Stimulated activated naive CD8-positive, alpha-beta T cell treated with anti-CD3 and anti-CD28 coated beads, Interleukin-15, Interleukin-2, amounts not matched to agents 100 ng/mL and 50 ng/mL, for 24 hours (primary cell): ENCODE data around the gene SLC4A1.
A peak's percentile ranks its signal among the peaks of the same experiment; 100 is the strongest.

Experiments used
- H3K27ac Mint-ChIP-seq: one replicate; pipeline ENCODE4 v1.8.0; 2021; ENCODE audit warnings: mild to moderate bottlenecking, mixed read lengths
- H3K27me3 Mint-ChIP-seq: one replicate; pipeline ENCODE4 v1.8.0; 2021; ENCODE audit warnings: mixed read lengths
- H3K36me3 Mint-ChIP-seq: one replicate; pipeline ENCODE4 v1.8.0; 2021; ENCODE audit warnings: low read depth, mixed read lengths
- H3K4me1 Mint-ChIP-seq: one replicate; pipeline ENCODE4 v1.8.0; 2021; ENCODE audit warnings: low read depth, mixed read lengths
- H3K4me3 Mint-ChIP-seq: one replicate; pipeline ENCODE4 v1.8.0; 2021; ENCODE audit warnings: mild to moderate bottlenecking, mixed read lengths
- H3K9me3 Mint-ChIP-seq: one replicate; pipeline ENCODE4 v1.8.0; 2021; ENCODE audit warnings: mixed read lengths

Gene SLC4A1

DNA sequence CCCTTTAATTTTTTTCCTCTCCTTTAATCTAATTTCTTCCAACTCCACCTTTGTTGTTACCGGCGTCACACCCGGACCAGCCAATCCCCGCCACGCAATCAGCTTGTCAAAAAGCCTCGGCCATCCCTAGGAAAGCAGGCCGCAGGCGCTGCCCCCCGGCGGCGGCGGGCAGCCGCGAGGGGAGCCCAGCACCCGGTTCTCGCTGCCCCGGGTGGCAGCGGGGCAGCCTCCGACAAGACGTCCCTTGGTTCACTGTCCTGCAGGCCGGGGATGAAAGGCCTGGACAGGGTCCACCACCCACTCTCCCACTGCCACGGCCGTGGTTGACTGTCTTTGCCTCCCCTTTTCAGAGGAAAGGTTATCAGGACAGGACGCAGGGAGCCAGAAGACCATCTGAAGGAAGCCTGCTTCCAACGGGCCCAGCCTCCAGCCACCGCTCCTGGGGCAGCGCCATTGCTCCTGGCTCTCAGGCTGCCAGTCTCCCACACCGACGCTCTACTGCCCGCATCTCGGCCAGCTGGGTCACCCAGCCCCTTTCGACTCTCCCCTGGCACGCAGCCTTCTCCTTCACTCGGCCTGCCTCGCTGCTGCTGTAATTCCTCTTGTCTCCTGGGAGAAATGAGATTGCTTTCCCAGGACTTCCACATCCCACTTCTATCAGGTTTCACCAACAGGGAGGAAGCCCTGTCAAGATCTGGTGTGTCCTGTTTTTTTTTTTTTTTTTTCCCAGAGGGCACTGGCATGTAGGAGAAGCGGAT, 45.6 kb downstream of the SLC4A1 start:
- peak overlapping the region; percentile 91 for H3K4me3 Mint-ChIP-seq
- peaks cover 15% of the 10 kb centered on the region for H3K4me1 Mint-ChIP-seq
- peaks cover 6% of the 10 kb centered on the region for H3K36me3 Mint-ChIP-seq
- no peaks in the 10 kb centered on the region for H3K27me3 Mint-ChIP-seq
- no peaks in the 10 kb centered on the region for H3K9me3 Mint-ChIP-seq
- peak overlapping the region; percentile 84 for H3K27ac Mint-ChIP-seq

DNA sequence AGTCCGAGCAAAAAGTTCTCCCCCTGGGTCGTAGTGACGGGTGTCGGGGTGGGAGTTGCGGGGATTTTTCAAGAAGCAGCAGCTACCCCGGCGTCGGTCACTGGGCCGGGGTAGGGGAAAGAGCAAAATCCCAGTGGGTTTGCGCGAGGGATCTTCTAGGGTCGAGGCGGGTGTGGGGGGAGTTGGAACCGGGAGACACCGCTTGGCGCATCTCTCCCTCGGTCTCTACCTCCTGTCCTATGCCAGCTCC, 46.1 kb downstream of the SLC4A1 start:
- Mint-ChIP-seq H3K4me3 (peak overlapping the region; percentile 91), H3K4me1 (peaks cover 19% of the 10 kb centered on the region), H3K9me3 (no peaks in the 10 kb centered on the region), H3K36me3 (peaks cover 10% of the 10 kb centered on the region), H3K27me3 (no peaks in the 10 kb centered on the region), H3K27ac (peak overlapping the region; percentile 84)

DNA sequence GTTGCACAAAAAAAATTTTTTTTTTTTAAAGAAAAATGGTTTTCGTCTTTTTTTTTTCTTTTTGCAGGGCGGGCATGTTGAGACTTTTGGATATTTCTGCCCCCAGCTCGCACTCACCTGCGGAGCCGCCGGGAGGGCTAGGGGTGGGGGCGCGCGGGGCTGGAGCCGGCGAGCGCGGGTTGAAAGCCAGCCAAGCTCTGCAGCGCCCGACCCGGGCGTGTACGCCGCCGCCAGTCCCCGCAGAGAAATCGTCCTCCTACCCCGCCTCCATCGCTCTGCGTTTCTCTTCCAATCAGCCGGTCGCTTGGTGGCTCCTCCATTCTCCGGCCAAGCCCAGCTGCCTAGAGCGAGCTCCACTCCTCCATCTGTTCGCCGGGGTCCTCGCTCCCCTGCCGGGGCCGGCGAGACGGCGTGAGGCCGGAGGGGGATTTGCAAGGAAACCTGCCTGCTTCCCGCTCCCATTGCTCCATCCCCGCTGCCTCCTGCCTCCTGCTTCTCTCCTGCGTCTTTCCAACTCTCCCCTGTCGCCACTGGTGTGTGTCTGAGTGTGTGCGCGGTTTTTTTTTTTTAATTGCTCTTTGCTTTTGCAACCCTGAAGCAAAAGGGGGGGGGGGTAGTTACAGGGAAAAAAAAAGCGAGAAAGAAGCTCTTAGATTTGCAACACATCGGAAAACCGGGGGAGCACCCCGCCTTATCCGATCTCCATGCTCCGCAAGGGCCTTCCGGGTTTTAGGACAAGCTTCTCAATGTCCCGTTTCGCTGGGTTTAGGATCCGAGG, 46.7 kb downstream of the SLC4A1 start:
- H3K4me1 Mint-ChIP-seq, result peaks cover 24% of the 10 kb centered on the region
- H3K9me3 Mint-ChIP-seq, result no peaks in the 10 kb centered on the region
- H3K27ac Mint-ChIP-seq, result peak overlapping the region; percentile 84
- H3K27me3 Mint-ChIP-seq, result no peaks in the 10 kb centered on the region
- peak overlapping the region; percentile 91 for H3K4me3 Mint-ChIP-seq
- H3K36me3 Mint-ChIP-seq, result peaks cover 15% of the 10 kb centered on the region

DNA sequence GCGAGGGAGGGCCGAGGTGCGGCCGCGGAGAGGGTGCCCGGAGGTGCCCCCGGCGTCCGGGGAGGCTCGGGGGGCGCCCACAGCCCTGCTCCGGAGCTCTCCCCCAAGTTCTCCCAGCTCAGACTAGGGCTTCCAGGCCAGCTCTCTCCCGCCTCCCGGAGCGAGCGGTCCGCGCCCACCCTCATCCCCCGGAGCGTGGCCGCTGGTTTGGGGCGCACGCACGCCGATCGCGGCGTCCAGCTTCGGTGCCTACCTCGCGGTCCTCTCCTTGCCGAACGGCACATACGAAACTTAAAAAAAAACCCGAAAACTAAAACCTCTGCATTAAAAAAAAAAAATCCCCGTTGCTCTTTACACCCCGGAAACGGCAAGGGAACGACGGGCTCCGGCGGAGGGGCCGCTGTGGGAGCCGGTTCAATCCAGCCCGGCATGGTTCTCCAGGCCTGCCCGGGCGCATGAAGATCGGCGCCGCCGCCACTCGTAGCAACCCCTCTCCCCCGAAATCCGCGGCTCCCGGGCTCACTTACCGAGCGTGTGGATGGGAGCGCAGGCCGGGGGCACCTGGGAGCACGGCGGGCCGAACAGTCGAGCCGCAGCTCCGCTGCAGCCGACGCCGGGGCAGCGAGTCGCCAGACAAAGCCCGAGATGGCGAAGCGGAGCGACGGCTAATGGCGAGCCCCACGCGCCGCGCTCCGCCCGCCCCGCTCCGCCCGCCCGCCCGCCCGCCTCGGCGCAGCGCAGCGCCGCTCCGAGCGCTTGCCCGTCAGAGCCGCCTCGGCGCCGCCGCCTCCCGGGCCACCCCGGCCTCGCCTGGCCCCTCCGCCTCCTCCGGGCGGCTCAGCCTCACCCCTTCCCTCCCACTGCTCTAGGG, 47.5 kb downstream of the SLC4A1 start:
- Mint-ChIP-seq H3K9me3 (no peaks in the 10 kb centered on the region), H3K27ac (peak overlapping the region; percentile 92), H3K4me1 (peaks cover 32% of the 10 kb centered on the region), H3K27me3 (no peaks in the 10 kb centered on the region), H3K4me3 (peak overlapping the region; percentile 91), H3K36me3 (peaks cover 23% of the 10 kb centered on the region)

- no peaks in the 10 kb centered on the region for H3K27me3 Mint-ChIP-seq
- H3K9me3 Mint-ChIP-seq, result no peaks in the 10 kb centered on the region
- H3K4me1 Mint-ChIP-seq, result peaks cover 39% of the 10 kb centered on the region
- peaks cover 30% of the 10 kb centered on the region for H3K36me3 Mint-ChIP-seq
- H3K4me3 Mint-ChIP-seq, result peak within 1 kb of the TSS; percentile 93
- peak within 1 kb of the TSS; percentile 92 for H3K27ac Mint-ChIP-seq
Observed at GRCh38 chr17:44219616-44220212, 48.2 kb downstream of the SLC4A1 start, which contains the start of gene UBTF. TSS of gene UBTF (minus strand) at chr17:44219675. CDS start at chr17:44218229, 1,446 bp downstream.

DNA sequence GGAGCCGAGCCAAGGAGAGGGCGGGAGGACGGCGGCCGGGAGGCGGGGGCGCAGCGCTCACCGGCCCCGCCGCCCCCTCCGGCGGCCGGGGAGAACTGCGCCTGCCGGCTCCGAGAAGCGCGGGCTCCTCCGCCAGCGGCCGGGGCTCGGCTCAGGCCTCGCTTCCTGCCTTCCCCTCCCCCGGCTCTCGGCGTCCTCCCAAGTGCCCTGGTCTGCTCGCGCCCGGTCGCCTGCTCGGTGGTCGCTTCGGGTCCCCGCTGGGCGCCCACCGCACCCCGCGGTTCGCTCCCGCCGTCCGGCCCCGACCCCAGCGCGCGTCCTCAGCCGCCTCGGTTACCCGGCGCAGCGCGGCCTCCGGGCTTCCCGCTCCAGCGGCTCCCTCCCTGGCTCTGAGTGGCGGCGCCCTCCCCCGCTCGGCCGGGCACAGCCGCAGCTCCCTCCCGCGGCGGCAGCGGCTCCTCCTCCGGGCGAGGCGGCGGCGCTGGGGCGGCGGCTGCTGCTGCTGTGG, 48.8 kb downstream of the SLC4A1 start:
- Mint-ChIP-seq H3K4me3 (no peak overlapping the region), H3K27me3 (no peaks in the 10 kb centered on the region), H3K27ac (no peak overlapping the region)

DNA sequence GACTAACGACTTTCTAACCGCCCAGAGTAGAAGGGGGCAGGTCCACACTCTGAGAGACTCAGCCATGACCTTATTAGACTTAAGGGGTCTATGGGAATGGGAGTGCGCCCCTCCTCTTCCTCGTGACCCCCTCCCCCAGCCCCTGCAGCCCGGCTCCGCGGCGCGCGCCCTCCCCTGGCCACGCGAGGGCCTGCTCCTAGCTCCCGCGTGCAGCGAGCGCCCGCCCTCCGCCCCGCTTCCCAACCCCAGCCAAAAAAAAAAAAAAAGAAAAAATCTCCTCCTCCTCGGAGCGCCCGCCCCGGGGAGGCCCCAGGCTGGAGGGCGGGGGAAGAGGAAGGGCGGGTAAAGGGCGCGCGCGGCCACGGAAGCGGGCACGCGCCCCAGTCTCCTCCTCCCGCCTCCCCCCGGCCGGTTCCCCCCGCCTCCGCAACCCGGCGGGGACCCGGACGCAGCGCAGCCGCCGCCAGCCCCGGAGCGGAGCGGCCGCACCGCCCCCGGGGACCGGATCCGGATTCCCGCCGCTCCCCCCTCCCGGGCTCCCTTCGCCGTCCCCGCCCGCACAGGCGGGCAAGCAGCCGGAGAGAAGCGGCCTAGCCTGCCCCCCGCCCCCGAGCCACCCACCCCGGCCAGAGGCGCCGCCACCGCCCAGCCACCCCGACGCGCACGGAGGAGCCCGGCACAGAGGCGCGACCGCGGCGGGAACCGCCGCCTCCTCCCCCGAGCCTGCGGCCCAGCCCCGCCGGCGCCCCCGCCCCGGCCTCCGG, 49.4 kb downstream of the SLC4A1 start:
- Mint-ChIP-seq H3K4me1 (peaks cover 51% of the 10 kb centered on the region), H3K27ac (peak overlapping the region; percentile 95), H3K9me3 (no peaks in the 10 kb centered on the region), H3K36me3 (peaks cover 42% of the 10 kb centered on the region), H3K27me3 (no peaks in the 10 kb centered on the region), H3K4me3 (peak overlapping the region; percentile 93)

More for the DNA sequence above, 48.8 kb downstream of the SLC4A1 start:
- Mint-ChIP-seq H3K4me1 (peaks cover 45% of the 10 kb centered on the region), H3K36me3 (peaks cover 36% of the 10 kb centered on the region), H3K9me3 (no peaks in the 10 kb centered on the region)

DNA sequence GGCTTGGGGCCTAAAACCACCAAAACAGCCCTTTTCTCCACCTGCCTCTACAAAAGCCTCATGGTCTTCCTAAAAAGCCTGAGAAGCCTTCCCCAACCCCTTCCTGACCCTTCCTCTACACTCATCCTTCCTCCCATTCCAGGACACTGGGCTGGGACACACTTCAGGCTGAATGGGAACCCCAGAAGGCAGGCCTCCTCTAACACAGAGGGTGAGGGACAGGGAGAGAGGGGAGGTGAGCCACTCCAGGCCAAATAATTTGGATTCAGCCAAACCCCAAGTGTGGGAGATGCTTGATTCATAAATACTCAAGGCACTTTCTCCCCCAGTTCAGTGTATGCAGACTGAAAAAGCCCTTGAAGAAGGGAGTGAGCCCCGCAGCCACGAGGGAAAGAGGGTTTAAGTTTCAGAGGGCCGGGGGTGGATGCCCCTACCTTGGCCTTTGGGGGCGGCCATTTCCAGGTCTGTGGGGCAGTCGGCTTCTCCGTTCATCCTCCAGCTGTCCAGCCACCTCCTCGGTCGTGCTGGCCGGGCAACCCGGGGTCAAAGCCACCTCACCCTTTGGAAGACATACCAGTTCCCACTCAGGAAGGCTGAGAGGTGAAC, 50.1 kb downstream of the SLC4A1 start:
- Mint-ChIP-seq H3K27ac (peak overlapping the region; percentile 95), H3K36me3 (peaks cover 49% of the 10 kb centered on the region), H3K4me1 (peaks cover 57% of the 10 kb centered on the region), H3K27me3 (no peaks in the 10 kb centered on the region), H3K4me3 (peak overlapping the region; percentile 93), H3K9me3 (no peaks in the 10 kb centered on the region)

DNA sequence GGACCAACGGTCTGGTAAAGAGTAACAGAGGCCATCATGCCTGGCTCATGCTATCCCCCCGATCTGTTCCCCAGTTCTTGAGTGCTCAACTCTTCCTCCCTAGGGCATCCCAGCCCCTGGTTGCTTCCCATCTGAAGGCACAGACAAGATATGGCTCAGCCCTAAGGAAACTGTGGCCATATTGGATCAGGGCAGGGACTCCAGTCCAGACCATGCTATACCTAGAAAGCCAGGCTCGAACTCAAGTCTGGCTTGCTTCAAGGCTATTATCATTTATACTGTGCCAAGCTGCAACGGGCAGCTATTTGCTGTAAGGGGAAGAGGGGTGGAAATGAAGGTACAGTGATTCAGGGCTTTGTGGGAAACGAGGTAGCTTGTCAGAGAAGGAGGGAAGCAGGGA, 51.2 kb downstream of the SLC4A1 start:
- Mint-ChIP-seq H3K4me3 (peak overlapping the region; percentile 93), H3K36me3 (peaks cover 52% of the 10 kb centered on the region), H3K27me3 (no peaks in the 10 kb centered on the region), H3K9me3 (no peaks in the 10 kb centered on the region), H3K27ac (peak overlapping the region; percentile 95), H3K4me1 (peaks cover 55% of the 10 kb centered on the region)

DNA sequence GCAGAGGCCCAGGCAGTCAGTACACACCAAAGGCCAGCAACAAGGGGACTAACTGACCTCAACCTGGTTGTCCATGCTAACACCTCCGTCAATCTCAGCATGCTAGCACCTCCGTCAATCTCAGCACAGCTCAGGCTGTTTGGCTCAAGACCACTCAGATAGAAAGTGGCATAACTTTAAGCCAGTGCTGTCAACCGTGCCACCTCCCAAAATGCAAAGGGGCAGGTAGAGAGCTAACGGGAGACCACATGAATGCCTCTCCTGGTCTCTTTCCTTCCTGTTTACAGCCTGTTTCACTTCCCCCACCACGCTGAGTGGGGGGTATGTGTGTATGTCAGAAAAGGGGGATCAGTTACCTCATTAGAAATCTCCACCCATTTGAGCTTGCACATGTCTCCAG, 51.8 kb downstream of the SLC4A1 start:
- H3K4me3 Mint-ChIP-seq, result peak overlapping the region; percentile 93
- H3K9me3 Mint-ChIP-seq, result no peaks in the 10 kb centered on the region
- no peaks in the 10 kb centered on the region for H3K27me3 Mint-ChIP-seq
- peaks cover 57% of the 10 kb centered on the region for H3K36me3 Mint-ChIP-seq
- H3K4me1 Mint-ChIP-seq, result peaks cover 56% of the 10 kb centered on the region
- H3K27ac Mint-ChIP-seq, result peak overlapping the region; percentile 95

- Mint-ChIP-seq H3K4me3 (peak overlapping the region; percentile 93), H3K27me3 (no peaks in the 10 kb centered on the region), H3K27ac (peak overlapping the region; percentile 95), H3K4me1 (peaks cover 65% of the 10 kb centered on the region), H3K9me3 (no peaks in the 10 kb centered on the region), H3K36me3 (peaks cover 66% of the 10 kb centered on the region)
Observed at GRCh38 chr17:44214896-44215295, 53.0 kb downstream of the SLC4A1 start.

- H3K36me3 Mint-ChIP-seq, result peaks cover 73% of the 10 kb centered on the region
- peaks cover 72% of the 10 kb centered on the region for H3K4me1 Mint-ChIP-seq
- H3K4me3 Mint-ChIP-seq, result no peak overlapping the region
Observed at GRCh38 chr17:44214230-44214494, 53.8 kb downstream of the SLC4A1 start.

DNA sequence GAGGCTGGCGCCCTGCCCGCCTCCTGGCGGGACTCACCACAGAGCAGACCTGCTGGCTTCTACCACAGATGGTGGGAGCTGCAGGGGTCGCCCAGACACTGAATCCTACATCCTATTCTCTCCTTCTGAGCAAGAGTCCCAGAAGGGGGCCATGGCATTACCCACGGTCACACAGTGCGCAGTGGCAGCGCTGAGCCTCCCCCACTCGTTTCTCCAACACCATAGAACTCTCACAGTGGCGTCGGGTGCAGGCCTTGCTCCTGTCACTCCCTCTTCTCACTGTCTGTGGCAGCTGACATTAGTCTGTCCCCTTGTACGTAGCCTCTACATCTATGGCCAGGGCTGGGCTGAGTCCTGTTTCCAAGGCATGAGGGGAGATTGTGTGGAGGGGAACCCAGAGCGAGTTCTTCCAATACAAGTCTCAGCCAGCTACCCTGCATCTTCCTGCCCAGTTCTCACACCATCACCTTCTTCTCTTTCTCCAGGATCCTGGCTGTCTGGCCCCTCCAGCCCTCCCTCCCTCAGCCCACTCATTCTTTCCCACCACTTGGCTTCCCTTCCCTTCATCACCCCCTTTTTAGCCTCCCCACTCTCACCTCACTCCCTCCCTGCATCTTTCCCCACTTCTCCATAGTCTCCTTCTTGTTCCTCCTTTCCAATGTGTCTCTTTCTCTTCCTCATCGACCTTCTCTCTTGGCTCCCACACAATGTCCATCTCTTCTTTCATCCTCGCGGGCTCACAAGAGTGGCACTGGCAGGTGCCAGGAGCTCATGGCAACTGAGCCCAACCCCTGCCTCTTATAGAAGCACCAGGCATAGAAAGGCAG, 54.3 kb downstream of the SLC4A1 start:
- no peaks in the 10 kb centered on the region for H3K9me3 Mint-ChIP-seq

More at GRCh38 chr17:44214230-44214494, 53.8 kb downstream of the SLC4A1 start:
- Mint-ChIP-seq H3K27me3 (no peaks in the 10 kb centered on the region), H3K27ac (peak overlapping the region; percentile 95), H3K9me3 (no peaks in the 10 kb centered on the region)

More for the DNA sequence above, 54.3 kb downstream of the SLC4A1 start:
- H3K27ac Mint-ChIP-seq, result peak overlapping the region; percentile 32
- H3K4me3 Mint-ChIP-seq, result peak overlapping the region; percentile 39
- H3K36me3 Mint-ChIP-seq, result peaks cover 77% of the 10 kb centered on the region
- peaks cover 77% of the 10 kb centered on the region for H3K4me1 Mint-ChIP-seq
- H3K27me3 Mint-ChIP-seq, result no peaks in the 10 kb centered on the region
